GM19455 (cell line): Measurements from ENCODE around the gene LYPD6B.

Experiments used
- ATAC-seq: cut with Tn5 transposase; IDR thresholded peaks from one replicate; pipeline ENCODE4 v1.9.1; 2021; ENCODE audit not compliant: unreplicated experiment

Gene LYPD6B

DNA sequence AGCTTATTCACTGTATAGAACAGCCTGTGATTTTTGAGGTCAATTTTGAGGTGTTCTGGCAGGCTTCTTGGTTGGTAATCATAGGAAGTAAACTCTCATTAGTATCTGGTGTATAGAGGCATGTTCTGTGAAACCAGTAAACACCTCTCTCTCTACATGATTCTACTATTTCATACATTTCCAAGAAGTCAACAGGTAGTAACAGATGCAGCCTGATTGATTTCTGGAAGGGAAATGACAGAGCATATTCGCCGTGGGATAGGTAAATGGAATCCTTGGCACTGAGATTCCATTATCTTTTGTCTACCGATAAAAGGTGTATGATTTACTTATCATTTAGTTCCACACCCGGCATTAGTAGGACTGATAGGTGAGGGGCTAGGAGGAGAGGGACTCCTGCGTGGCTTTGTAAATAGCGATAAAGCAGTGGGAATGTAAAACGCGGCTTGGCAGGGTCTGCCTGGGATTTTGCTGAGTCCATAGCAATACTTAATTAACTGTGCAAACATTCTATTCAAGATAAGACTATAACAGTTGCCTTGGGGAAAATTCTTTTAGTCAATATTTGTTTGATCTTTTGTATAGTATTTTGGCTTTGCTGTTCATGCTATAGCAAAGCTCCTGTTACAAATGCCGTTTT is 32.3 kb downstream of the LYPD6B start:
- ATAC-seq: no peak

DNA sequence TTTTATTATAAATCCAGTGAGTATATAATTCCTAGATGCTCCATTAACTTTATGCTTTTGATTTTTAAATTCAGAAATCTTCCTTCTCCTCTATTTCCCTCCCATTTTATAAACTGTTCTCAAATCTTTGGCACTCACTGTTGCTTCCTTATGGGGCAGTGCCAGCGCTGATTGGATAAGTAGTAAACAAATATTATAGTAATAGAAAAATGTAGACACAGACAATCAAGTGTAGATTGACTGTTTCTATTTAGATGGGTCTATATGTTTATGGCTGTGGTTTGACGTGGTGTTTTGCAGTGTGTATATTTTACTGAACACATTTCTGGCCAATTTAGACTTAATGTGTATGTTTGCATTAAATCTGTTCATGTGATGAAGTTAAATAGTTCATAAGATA is 36.6 kb downstream of the LYPD6B start:
- ATAC-seq: no peak

DNA sequence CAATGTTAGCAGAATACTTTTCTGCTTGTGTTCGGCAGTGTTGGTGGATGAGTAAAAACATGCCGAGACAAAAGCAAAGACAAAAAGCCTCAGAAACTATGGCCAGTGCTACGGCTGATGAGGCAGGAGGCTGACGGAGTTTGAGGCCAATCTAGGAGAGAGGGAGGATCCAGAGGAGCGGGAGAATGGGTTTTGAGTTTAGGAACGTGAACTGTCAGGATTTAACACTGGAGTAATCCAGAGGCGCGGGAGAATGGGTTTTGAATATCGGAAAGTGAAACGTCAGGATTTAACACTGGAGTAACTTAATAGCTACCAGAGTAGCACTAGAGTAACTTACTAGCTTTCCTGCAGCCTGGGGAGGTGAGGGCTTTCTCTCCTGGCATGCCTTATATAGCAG is 37.4 kb downstream of the LYPD6B start:
- no peak for ATAC-seq

DNA sequence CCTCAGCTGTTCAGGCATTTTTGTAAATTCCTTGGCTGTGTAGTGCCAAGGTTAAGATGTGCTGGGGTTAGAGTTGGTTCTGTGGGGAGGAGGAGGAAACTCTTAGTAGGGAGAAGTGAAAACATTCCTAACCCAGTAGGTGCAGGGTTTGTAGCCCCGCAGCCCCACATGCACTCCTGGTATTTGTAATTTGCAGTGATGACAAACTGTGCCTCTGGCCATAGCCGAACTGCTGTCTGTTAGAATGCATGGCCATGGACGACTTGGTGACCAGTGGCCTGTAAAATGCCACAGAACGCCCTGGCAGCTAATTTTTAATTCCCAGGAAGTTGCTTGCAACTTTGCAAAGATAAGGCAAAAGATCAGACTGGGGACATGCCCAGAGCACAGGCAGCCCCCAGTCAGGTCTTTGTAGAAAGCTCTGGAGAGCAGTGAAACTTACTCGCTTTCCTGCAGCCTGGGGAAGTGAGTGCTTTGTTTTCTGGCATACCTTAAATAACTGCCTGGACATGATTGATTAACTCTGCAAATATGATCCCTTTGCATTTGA is 38.4 kb downstream of the LYPD6B start:
- no peak for ATAC-seq

DNA sequence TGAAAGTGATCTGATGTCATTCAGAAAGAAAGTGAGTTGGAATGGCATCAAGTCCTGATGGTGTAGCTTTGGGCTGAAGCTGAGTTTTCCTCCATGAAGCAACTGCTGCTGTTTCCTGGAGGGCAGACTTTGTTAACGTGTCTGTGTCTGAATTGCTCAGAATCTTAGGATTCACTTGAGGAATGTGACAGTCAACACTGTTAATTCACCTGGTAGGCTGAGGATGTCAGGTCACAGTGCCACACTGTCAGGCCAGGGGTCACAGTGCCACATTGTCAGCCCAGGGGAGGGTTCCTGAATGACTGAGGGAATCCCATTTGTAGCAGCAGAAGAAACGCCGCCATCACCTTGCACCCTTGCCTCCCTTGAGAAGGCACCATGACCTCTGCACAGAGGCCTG is 39.4 kb downstream of the LYPD6B start:
- no peak for ATAC-seq

DNA sequence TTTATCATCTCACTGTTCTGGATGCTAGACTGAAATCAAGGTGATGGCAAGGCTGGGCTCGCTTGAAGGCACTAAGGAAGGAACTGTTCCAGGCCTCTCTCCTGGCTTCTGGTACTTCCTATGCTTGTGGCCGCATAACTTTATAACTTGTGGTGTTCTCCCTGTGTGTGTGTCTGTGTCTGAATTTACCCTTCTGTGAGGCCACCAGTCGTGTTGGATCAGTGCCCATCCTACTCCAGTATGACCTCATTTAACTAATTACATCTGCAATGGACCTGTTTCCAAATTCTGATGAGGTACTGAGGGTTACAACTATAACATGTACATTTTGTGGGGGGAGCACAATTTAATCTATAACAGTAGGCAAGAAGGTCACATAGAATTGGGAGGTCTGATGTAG is 41.6 kb downstream of the LYPD6B start:
- no peak for ATAC-seq

DNA sequence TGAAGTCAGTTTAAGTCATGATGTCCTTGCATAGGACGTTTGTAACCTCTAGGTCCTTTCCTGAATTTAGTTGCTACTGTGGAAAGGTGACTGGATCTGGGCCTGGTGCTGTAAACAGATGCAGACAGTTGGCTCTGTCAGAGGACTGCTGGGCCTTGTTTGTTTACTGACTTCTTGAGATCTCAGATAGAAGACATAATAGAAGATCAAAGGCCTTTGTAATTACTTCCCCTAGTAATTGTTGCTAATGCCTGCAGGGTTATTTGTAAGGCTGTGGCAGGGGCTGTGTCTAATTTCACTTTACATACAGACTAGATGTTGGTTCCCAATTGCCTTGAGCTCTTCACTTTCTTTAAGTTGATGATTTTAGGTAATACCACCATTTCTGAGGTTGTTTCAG is 42.5 kb downstream of the LYPD6B start:
- no peak for ATAC-seq

DNA sequence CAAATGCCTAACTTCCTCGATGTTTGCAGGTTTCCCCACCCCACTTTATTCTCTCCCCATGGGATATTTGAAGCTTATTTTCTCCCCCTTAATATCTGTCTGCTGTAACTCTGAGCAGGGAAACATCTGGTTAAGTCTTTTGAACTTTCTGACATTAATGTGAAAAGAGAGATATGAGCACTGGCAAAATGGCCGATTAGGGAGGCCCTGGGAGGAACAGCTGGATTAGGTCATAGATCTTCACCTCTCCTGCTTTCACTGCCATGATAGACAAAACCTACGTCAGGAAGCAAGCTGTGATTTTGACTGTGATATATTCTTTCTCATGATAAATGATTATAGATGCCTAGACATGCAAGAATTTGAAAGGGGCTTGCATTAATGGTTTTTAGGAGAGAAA is 43.6 kb downstream of the LYPD6B start:
- no peak for ATAC-seq

DNA sequence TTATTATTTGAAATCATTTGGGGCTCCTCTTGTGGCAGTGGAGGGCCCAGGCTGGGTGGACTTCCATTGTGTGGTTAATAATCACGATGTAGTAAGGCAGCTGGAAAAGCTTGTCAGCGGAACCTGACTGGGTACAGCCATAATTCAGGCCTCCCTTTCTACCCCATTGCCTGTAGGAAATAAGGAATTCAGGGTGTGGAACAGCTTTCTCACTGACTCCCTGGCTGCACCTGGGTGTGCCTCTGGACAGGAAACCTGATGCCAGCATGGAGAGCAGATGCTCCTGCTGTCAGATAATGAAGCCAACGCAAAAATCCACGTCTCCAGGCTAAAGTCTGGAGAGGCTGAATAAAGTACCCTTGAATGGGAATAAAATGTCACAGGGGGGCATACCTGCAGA is 44.2 kb downstream of the LYPD6B start:
- ATAC-seq: no peak

DNA sequence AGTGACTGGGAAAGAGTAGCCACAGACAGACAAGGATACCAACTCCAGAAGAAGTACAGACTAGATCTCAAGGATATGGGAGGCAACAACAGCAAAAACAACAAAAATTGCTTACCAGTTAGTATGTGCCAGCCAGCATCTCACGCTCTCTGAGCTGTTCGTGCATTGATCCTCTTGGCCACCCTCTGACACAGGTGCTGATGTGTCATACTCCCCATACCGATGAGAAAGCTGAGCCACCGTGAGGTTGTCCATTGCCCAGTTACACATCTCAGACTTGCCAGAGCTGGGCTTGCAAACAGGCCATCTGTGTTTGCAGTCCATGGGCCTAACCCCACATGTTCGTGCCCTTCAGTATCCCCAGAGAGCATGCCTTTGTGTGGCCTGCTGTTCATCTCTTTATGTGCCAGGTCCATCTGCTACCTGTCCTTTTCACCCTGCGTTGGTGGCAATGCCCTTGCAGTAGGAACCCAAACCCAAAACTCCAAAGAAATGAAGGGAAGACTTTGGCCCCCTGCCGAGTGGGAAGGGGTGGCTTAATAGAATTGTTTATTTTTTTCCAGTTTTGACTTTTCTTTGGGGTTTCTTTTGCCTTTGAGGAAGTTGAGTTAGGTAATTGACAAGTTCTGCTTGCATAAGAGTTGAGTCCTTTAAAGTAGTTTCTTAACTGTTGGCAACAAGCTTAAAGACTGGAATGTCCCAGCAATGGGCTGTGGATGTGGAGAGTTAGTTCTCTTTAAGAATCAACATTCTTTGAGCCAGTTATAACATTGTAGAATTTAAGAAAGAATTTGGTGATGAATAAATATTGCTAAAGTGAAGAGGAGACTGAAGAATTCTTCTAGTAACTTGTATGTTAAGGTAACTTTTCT is 46.7 kb downstream of the LYPD6B start:
- no peak for ATAC-seq

DNA sequence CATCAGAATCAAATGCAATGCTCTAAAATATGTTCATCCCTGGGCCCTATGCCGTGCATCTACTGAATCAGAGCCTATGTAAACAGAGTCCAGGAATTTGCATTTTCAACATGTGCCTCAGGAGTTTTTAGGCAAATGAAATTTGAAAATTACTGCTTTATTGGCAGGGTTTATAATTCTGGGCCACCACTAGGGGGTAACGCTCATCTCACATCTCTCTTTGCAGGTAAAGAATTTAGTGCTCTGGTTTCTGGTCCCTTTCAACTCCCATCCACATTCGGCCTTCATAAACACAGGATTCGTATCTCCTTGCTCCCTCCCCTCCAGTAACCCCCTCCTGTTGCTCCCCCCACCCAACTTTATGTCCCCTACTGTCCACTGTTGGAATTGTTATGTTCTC is 49.3 kb downstream of the LYPD6B start:
- no peak for ATAC-seq

DNA sequence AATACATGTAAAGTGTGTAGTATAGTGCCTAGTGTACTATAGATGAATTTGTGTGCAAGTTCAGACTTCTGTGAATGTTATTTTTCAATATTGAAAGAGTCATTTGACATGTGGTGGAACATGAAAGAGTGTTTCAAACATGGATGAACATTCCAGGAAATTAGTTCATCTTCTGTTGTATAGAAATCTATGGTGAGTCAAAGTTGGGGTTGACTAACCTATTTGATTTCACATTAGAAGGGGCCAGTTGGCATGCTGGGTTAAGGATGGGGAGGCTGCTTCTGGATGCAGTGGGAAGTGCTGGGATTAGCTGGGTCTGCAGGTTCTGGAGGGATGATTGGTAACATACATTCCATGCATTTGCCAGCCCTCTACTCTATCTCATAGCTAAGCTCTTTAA is 50.6 kb downstream of the LYPD6B start:
- no peak for ATAC-seq

DNA sequence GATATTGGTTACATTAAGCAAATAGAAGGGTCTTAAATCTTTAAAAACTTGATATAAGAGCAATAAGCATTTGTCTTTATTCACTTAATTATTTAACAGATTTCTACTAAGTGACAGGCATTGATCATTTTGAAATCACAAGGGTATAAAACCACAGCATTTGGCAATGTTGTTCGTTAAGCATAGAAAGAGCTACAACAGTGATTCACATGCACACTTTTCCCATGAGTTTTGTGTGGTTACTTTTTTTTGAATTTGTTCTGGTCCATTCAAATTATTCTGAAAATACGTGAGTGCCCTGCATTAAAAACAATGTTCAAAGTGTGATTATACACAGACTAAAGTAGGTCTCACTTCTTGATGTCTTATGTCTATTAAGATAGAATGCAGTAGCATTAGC is 52.2 kb downstream of the LYPD6B start:
- no peak for ATAC-seq

DNA sequence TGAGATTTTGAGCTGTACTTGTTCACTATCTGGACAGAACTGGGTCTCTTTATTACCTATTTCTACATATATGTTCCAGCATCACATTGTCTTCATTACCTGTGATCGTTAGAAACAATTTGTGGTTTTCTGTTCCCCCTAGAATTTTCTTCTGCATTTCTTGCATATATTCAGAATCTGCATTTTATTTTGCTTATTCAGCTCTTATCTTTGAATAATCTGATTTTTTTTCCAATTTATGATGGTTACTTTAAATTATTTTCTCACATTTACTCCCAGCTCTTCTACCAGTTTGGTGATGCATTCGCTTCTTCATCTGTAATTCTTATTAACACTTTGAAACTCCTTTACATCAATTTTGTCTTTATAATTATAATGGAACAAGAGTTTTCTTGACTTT is 55.1 kb downstream of the LYPD6B start:
- no peak for ATAC-seq

DNA sequence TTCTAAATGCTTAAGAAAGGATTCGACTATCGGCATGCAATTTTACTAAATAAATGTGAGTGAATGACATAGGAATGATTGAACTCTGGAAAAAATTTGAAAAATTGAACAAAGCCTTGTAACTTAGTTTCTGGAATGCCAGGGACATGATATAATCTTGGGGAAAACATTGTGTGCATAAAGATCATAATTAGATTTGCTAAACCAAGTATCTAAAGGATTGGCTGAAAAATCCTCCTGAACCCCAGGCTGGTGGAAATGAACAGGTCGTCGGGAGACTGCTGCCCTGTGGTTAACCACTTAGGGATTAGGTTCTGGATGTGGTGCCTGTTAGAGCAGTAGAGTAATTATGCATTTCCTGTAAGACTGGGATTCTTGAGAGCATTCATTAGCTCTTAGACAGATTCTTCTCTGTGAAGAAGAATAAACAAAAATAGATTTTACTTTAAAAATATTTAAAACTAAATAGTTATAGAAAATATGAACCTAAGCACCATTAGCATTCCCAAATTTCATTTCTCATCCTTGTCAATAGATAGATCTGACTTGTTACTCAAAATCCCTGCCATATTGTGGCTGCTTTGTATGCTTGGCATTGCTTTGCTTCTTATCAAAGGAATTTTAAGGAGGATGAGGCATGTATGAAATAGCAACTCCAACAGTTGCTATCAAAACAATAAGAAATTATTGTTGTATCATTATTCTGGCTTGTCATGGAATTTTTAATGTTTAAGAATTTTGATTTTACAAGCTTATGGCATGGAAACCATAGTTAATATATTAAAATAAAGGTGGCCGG is 55.9 kb downstream of the LYPD6B start:
- ATAC-seq: no peak

DNA sequence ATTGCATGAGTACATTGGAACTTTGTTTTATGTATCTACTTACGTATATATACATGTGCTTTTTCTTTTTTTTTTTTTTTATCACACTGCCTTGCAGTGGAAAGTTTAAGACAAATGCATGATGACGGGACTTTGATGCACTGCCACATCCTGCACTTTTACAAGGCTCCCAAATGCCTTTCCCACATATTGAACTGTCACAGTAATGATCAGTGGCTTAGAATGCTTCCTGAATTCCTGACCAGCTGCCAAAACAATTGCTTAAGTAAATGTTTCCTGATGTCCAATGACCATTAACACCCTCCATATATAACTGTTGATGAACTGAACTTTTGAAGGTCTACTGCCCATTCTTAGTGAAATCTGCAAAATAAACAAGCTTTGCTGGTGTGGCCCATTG is 60.2 kb downstream of the LYPD6B start:
- ATAC-seq: no peak

DNA sequence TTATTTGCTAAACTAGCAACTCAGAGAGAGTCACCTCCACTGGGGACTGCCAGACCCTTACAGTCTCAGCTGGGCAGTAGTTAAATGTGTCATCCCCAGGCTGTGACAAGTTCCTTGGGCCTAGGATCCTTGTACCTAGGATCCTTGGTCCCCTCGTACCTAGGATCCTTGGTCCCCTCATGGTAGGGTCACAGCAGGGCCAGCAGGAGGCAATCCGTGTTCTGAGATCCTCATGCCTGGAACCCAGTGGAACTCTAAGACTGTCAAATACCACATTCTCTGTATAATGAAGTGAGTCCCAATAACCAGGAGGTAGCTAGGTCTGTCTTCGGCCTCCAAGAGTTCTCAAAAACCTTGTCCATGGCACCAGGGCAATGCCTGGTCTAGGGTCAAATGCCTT is 60.8 kb downstream of the LYPD6B start:
- no peak for ATAC-seq

DNA sequence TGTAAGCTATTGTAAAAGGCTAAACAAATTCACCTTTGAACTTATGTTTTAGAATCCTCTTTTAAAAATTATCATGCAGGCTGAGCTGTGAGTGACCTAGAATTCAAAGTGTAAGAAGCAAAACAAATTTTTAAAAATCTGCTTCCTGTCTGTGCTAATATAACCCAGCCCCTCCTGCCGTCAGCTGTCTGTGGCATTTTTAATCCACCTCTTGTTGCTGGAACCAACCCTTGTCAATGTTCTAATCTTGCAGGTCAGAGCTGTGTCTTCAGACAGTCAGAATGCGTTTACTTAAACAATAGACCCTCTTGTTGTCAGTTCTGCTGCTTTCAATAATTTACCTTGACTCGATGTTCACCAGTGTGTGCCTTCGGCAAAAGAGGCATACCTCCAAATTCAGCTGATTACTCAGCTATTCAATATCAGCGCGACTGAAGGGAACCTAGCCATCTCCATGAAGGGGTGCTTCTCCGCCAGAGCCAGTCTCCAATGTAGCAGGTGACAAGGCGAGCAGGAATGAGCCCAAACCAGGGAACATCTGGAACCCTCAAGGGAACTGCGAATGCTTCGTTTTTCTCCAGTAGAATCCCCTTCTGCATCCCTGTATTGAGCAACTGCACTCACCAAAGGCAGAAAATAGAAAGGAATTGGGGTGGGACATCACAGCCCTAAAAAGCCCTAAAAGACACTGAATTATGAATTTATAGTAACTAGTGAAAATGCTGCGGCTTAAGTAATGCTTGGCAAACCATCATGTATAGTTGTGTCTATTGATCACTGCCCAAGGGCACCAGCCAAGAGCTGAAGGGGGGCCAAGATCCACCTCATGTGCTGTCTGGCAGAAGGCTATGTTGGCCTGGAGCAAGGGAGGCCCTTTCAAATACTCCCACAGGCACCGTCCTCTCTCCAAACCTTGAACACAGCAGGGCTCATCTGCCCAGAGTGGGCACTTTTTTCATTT is 62.5 kb downstream of the LYPD6B start:
- no peak for ATAC-seq

DNA sequence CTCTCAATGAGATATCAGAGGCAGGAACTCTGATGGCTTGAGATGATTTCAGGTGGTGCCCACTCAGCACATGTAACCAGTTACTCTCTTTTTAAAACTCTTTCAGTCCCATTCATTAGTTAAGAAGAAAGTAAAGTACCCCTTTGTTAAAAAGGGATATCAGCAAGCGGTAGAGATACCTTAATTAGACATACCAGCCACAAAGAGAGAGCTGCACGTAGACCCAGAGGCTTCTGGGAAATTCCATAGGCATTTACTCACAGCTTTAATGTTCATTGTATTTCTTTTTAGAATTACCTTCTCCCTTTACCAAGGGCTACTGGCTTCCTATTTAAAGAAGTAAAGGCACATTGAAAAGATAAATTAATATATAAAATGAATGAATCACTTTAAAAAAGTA is 63.3 kb downstream of the LYPD6B start:
- ATAC-seq: no peak

DNA sequence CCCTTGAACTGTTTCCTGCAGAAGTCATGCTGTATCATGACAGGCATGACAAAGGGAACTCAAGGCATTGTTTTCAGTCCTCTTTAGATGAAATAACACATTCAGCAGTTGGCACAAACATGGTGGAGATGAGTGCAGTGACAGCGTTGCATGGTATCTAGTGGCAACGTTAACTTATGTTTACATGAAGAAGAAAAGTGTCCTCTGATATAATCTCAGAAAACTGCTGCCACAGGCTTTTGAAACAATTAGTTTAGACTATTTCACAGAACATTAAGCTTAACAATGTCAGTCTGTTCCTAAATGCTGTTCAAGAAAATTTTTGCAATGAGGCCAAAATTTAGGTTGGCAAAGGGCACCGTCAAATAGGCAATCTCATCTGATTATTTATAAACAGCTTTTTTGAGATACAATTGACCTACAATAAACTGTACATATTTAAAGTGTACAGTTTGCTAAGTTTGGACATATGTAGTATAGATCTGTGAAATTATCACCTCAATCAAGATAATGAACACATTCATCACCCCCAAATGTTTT is 64.7 kb downstream of the LYPD6B start:
- ATAC-seq: no peak
